GM12801 (cell line): Measurements from ENCODE around the gene SPIB.

ENCODE experiments used
- CTCF ChIP-seq: IDR thresholded peaks from one replicate; pipeline ENCODE4 v1.5.1; 2011; ENCODE audit warnings: control low read depth; ENCODE audit not compliant: insufficient read length; ENCODE audit errors: extremely low read depth

SPIB gene

GRCh38 chr19:50412419-50412818 lies 6.3 kb upstream of the SPIB start:
- no peak for TF ChIP-seq CTCF

GRCh38 chr19:50413096-50413495 lies 5.6 kb upstream of the SPIB start:
- TF ChIP-seq CTCF: no peak

- TF ChIP-seq CTCF: no peak
Measured at GRCh38 chr19:50413531-50413930, 5.2 kb upstream of the SPIB start.

GRCh38 chr19:50414864-50415660 lies 3.7 kb upstream of the SPIB start:
- peak; percentile 65 for TF ChIP-seq CTCF

- TF ChIP-seq CTCF: no peak
Measured at GRCh38 chr19:50415661-50416033, 3.1 kb upstream of the SPIB start.

- no peak for TF ChIP-seq CTCF
Measured at GRCh38 chr19:50416034-50416977, 2.4 kb upstream of the SPIB start.
